AG20443 (cell line): ENCODE results near the gene RRP1.
"Not testable (repeated sequence)": the region's sequence is repeated elsewhere in the genome, so short reads cannot be mapped to it uniquely, and the experiment has no call there.

ENCODE experiments used
- DNase-seq: peaks from one replicate; pipeline ENCODE4 v3.0.0; 2012; ENCODE audit warnings: low spot score, mixed read lengths

Gene RRP1

DNA sequence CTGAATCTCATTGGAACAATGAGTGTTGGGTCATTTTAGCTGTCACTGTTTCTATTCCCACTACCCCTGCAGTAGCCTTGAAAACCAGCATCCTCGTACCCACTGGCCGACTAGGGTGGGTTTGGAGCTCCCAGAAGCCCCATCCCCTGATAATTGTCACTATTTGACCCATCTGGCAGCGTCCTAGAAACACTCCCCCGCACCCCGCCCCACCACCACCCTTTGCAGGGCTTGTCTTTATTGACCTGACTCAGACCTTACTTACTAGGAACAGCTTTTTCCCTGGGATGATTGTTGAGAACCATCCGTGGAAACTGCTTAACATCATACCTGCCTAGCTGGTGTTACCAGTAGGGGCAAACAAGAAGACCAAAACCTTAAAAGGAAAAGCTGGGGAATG is 47.2 kb downstream of the RRP1 start:
- no peak for DNase-seq

DNA sequence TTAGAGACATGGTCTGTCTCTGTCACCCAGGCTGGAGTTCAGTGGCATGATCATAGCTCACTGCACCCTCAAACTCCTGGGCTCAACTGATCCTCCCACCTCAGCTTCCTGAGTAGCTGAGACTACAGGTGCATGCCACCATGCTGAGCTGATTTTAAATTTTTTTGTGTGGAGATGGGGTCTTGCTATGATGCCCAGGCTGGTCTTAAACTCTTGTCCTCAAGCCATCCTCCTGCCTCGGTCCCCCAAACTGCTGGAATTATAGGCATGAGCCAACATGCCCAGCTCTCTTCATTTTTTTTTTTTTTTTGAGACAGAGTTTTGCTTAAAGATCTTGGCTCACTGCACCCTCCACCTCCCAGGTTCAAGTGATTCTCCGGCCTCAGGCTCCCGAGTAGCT is 50.9 kb downstream of the RRP1 start:
- DNase-seq: no peak

DNA sequence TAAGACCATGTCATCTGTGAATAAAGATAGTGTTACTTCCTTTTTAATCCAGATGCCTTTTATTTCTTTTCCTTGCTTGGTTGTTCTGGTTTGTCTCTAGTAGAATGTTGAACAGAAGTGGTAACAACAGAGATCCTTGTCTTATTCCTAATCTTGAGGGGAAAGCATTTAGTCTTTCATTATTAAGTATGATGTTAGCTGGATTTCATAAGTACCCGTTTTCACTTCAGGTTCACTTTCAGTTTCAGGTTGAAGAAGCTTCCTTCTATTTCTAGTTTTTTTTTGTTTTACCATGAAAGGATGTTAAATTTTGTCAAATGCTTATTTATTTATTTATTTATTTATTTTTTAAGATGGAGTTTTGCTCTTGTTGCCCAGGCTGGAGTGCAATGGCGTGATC is 53.4 kb downstream of the RRP1 start:
- DNase-seq: no peak

GRCh38 chr21:43844906-43845305 is 55.5 kb downstream of the RRP1 start:
- DNase-seq: not testable (repeated sequence)

- no peak for DNase-seq
Observed at GRCh38 chr21:43845386-43845785, 56.0 kb downstream of the RRP1 start.

GRCh38 chr21:43846430-43846829 is 57.1 kb downstream of the RRP1 start:
- DNase-seq: no peak

DNA sequence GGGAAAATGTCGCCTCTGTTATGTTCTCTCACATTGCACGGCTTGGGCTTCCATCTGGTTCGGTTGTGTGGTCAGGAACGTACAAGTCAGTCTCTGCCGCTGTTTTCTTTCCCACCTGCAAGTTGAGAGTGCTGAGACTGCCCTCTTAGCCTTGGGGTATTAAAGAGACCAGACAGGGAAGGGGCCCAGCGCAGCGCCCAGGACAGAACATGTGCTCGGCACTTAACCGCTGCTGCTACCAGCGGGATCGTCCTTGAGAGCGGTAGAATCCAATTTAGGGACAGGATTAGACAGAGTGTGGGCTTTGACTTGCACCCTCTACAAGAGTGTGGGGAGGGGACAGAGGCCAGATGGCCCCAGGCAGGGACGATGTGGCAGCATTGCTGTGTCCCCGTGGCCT is 57.9 kb downstream of the RRP1 start:
- no peak for DNase-seq

DNA sequence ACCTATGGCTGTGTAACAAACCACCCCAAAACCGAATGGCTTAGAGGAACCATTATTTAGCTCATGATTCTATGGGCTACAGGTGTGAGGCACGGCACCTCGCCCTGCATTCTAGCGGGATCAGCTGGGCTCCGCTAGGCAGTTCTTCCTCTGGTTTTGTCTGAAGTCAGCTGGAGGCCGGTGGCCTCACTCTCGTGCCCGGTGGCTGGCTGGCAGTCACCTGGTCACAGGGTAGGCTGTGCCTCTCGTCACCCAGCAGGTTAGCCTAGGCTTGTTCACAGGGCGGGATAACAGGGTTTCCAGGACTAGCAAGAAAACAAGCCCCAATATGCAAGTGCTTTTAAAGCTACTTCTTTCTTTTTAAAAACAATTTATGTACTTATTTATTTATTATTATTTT is 59.4 kb downstream of the RRP1 start:
- no peak for DNase-seq

DNA sequence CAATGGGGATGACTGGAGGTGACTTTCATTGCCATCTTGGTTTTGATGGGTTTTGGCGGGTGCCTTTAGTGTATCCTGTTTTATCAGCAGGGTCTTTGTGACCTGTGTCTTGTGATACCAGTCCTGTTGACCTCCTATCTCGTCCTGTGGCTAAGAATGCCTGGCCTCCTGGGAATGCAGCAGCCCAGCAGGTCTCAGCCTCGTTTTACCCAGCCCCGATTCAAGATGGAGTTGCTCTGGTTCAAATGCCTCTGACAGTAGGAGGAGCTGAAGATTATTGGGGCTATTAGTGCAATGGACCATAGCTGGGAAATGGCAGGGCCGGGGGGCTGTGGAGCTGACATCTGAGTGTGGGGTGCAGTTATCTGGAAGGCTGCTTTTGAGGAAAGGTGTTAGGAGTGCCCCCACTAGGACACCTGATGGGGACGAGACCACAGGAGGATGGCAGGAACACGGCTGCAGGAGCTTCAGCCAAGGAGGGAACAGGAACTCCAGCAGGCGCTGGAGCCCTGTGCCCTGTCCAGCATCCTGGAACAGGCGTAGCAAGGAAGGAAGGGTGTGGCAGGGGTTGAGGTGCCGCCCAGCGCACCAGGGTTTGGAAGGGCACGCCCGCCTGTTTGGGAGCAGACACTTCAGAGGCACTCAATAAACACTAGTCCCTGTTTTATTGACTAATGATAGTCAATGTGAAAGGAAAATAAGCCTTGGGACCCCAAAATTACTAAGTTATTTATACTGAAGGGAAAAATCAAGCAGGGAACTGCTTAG is 60.3 kb downstream of the RRP1 start:
- DNase-seq: no peak

GRCh38 chr21:43850728-43851295 is 61.4 kb downstream of the RRP1 start:
- no peak for DNase-seq

DNA sequence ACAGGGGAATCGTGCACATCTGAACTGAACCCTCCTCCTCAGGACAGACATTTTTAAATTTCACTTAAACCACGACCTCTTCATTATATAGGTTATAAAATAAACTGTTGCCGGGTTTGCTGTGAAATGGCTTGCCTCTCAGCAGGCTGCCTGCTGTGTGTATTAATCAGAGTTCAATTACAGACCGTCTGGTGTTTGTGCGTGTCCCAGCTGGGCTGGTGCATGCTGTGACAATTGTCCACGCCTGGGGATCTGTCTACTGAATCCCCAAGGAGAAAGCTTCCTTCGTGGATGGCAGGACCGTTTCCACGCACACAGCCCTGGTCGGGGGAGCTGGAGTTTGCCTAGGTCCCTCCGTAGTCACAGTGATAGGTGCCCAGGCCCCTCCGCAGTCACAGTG is 62.2 kb downstream of the RRP1 start:
- no peak for DNase-seq

GRCh38 chr21:43853851-43854772 is 64.7 kb downstream of the RRP1 start:
- DNase-seq: no peak
